NT2/D1 (cell line): ENCODE results near the gene DCANP1.

Experiments
- SUZ12 ChIP-seq: IDR thresholded peaks from 2 replicates; pipeline ENCODE4 v1.6.1; 2011; ENCODE audit not compliant: insufficient read length, insufficient read depth; ENCODE audit errors: extremely low read depth
- YY1 ChIP-seq: IDR thresholded peaks from 2 replicates; pipeline ENCODE4 v1.6.1; 2011; ENCODE audit not compliant: insufficient read length, insufficient read depth
- ZNF274 ChIP-seq: IDR thresholded peaks from 2 replicates; pipeline ENCODE4 v1.6.1; 2011; ENCODE audit warnings: mild to moderate bottlenecking, low read depth, low read length

DNA sequence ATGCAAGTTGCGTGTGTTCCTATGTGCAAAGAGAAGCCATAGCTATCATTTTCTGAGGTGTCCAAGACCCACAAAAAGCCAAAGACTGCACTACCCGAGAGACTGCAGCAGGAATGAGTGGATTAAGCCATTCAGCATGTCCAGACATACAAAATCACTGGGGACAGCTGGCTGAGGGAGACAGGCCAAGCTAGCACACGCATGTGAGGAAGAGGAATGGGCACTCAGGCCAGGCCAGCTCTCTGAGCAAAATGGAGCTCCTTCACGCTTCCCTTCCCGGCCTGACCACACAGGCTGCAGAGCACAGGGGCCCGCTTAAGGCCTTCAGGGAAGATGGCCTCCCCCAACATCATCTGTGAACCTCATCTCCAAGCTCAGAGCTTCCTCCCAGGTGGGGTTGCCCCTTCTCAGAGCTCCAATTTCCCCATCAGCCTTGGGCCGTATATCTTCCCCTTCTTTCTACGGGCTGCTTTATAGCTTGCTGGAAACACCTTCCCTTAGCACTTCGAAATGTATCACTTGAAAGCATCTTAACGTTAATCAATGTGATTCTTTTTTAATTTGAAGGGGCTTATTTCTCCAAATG is 8.4 kb downstream of the DCANP1 start:
- TF ChIP-seq YY1 (no peak), SUZ12 (no peak), ZNF274 (no peak)
